Small intestine (tissue), 16 donors: ENCODE data around the gene C5orf24. TPM values are rescaled to one million over a fixed set of nuclear protein-coding genes. Genes with fewer than 3 reads are reported as not detected.

Source experiments
- DNase-seq, 2 donors: peaks; one replicate each; pipeline versions ENCODE4 v3.0.0 to v3.0.0-alpha.2; 2013
- FAIRE-seq: peaks from 2 replicates; lab custom pipeline; 2012; peaks lifted over from hg19 to GRCh38; lab: Jason Lieb, UNC
- H3K27ac ChIP-seq, 3 donors: one replicate each; pipeline ENCODE4 v1.5.1; 2013; ENCODE audit warnings: low read length in 2 of 3, mild to moderate bottlenecking in 2 of 3, control low read depth in 1 of 3, inconsistent platforms in 1 of 3, low read depth in 1 of 3, moderate library complexity in 1 of 3
- H3K27me3 ChIP-seq, 3 donors: one replicate each; pipeline ENCODE4 v1.6.1; 2013; ENCODE audit warnings: low read length in 3 of 3, inconsistent platforms in 1 of 3; ENCODE audit not compliant: control insufficient read depth in 3 of 3, insufficient read depth in 3 of 3
- H3K36me3 ChIP-seq, 3 donors: one replicate each; pipeline ENCODE4 v1.6.1; 2013; ENCODE audit warnings: low read length in 3 of 3, inconsistent platforms in 1 of 3, low read depth in 1 of 3, mild to moderate bottlenecking in 1 of 3, moderate library complexity in 1 of 3; ENCODE audit not compliant: control insufficient read depth in 3 of 3, insufficient read depth in 2 of 3
- H3K4me1 ChIP-seq, 3 donors: one replicate each; pipeline ENCODE4 v1.6.1; 2013; ENCODE audit warnings: low read length in 2 of 3, inconsistent platforms in 1 of 3, low read depth in 1 of 3, mild to moderate bottlenecking in 1 of 3, moderate library complexity in 1 of 3; ENCODE audit not compliant: control insufficient read depth in 3 of 3, insufficient read depth in 2 of 3
- H3K4me3 ChIP-seq, 3 donors: one replicate each; pipeline ENCODE4 v1.5.1; 2013; ENCODE audit warnings: low read length in 3 of 3, control low read depth in 1 of 3, inconsistent platforms in 1 of 3, low read depth in 1 of 3, mild to moderate bottlenecking in 1 of 3, moderate library complexity in 1 of 3
- H3K9me3 ChIP-seq, 2 donors: one replicate each; pipeline ENCODE4 v1.6.1; 2013; ENCODE audit warnings: low read depth in 1 of 2, low read length in 1 of 2; ENCODE audit not compliant: control insufficient read depth in 2 of 2, insufficient read depth in 1 of 2
- WGBS, 3 donors: extraction: QIAGEN DNeasy Blood & Tissue Kit; methylation state at CpG; one replicate each; pipeline ENCODE4 v1.1.7; 2013; 5-methylcytosine and 5-hydroxymethylcytosine counted together
- long read RNA-seq, 10 donors: transcript quantifications; one replicate each; lab custom pipeline, GENCODE V29; 2026
- polyA plus RNA-seq, 4 donors: library from polyadenylated mRNA; stranded (reverse) in 3 of 4; unstranded in 1 of 4; fragments of 200-250 nt in 3 of 4; fragments of 120-200 nt in 1 of 4; gene quantifications; one replicate each; pipeline versions ENCODE4 v1.2.1 to v1.2.3, GENCODE V29; 2013
- donor health status: healthy with polysubstance abuse.
- donor health status: control.
- donor health status: control.
- donor health status: Bipolar disorder and iron deficiency.
- donor health status: healthy.

Gene C5orf24
- 10 to 100 TPM; 13.2 to 49.4 (median 19.9) TPM for polyA plus RNA-seq
- long read RNA-seq, donor 1, full-length matches to known transcripts, result 37 of 72 reads
- long read RNA-seq, donor 1, partial matches to known transcripts, result 35 of 72 reads
- long read RNA-seq, donor 1, other reads (novel, unspliced or antisense), result 0 of 72 reads
- long read RNA-seq, donor 2, full-length matches to known transcripts, result 11 of 11 reads
- long read RNA-seq, donor 2, partial matches to known transcripts, result 0 of 11 reads
- long read RNA-seq, donor 2, other reads (novel, unspliced or antisense), result 0 of 11 reads
- long read RNA-seq, donor 3, full-length matches to known transcripts, result 17 of 17 reads
- long read RNA-seq, donor 3, partial matches to known transcripts, result 0 of 17 reads
- long read RNA-seq, donor 3, other reads (novel, unspliced or antisense), result 0 of 17 reads
- long read RNA-seq, donor 4, full-length matches to known transcripts, result 3 of 3 reads
- long read RNA-seq, donor 4, partial matches to known transcripts, result 0 of 3 reads
- long read RNA-seq, donor 4, other reads (novel, unspliced or antisense), result 0 of 3 reads
- long read RNA-seq, donor 5, full-length matches to known transcripts, result 4 of 4 reads
- long read RNA-seq, donor 5, partial matches to known transcripts, result 0 of 4 reads
- long read RNA-seq, donor 5, other reads (novel, unspliced or antisense), result 0 of 4 reads
- long read RNA-seq, donor 6, full-length matches to known transcripts, result 16 of 16 reads
- long read RNA-seq, donor 6, partial matches to known transcripts, result 0 of 16 reads
- long read RNA-seq, donor 6, other reads (novel, unspliced or antisense), result 0 of 16 reads
- long read RNA-seq, donor 7, full-length matches to known transcripts, result 48 of 57 reads
- long read RNA-seq, donor 7, partial matches to known transcripts, result 9 of 57 reads
- long read RNA-seq, donor 7, other reads (novel, unspliced or antisense), result 0 of 57 reads
- long read RNA-seq, donor 8, full-length matches to known transcripts, result 1 of 1 reads
- long read RNA-seq, donor 8, partial matches to known transcripts, result 0 of 1 reads
- long read RNA-seq, donor 8, other reads (novel, unspliced or antisense), result 0 of 1 reads
- long read RNA-seq, donor 9, full-length matches to known transcripts, result 5 of 5 reads
- long read RNA-seq, donor 9, partial matches to known transcripts, result 0 of 5 reads
- long read RNA-seq, donor 9, other reads (novel, unspliced or antisense), result 0 of 5 reads
- long read RNA-seq, donor 10, full-length matches to known transcripts, result 37 of 37 reads
- long read RNA-seq, donor 10, partial matches to known transcripts, result 0 of 37 reads
- long read RNA-seq, donor 10, other reads (novel, unspliced or antisense), result 0 of 37 reads

- Histone ChIP-seq H3K27ac (peak within 1 kb of the TSS; percentile 96 to 98 (median 96)), H3K4me1 (peaks cover 0 to 10% (median 6%) of the 10 kb centered on the region in 3 donors), H3K4me3 (peak within 1 kb of the TSS; percentile 91 to 92 (median 92)), H3K27me3 (no peaks in the 10 kb centered on the region), H3K9me3 (no peaks in the 10 kb centered on the region), H3K36me3 (peaks cover 0 to 29% (median 1%) of the 10 kb centered on the region in 3 donors)
- DNase-seq (peak; percentile 94 to 98), FAIRE-seq (no peak)
- 0 to 1% (median 0%) methylated on average over 70 to 84 of the region's 84 CpGs for WGBS, 3 donors
Measured at GRCh38 chr5:134845852-134846640, at the start of gene C5orf24. C5orf24 (plus strand) TSS chr5:134845968; CDS start chr5:134854901, 8,933 bp downstream.

GRCh38 chr5:134798468-134798867 lies 47.3 kb upstream of the C5orf24 start:
- 85 to 87% (median 85%) methylated on average over 5 of the region's 5 CpGs for WGBS, 3 donors
- H3K4me1 ChIP-seq, result no peaks in the 10 kb centered on the region
- DNase-seq, result no peak
- H3K27ac ChIP-seq, result no peak overlapping the region
- no peak overlapping the region for H3K4me3 ChIP-seq
- H3K27me3 ChIP-seq, result no peaks in the 10 kb centered on the region
- no peak for FAIRE-seq
- peaks cover 9 to 50% (median 18%) of the 10 kb centered on the region in 3 donors for H3K36me3 ChIP-seq
- no peaks in the 10 kb centered on the region for H3K9me3 ChIP-seq

- Histone ChIP-seq H3K4me3 (no peak overlapping the region), H3K27ac (no peak overlapping the region), H3K36me3 (peaks cover 0 to 37% (median 0%) of the 10 kb centered on the region in 3 donors), H3K27me3 (no peaks in the 10 kb centered on the region), H3K4me1 (peaks cover 0 to 3% (median 0%) of the 10 kb centered on the region in 3 donors), H3K9me3 (no peaks in the 10 kb centered on the region)
- no peak for DNase-seq
- WGBS, 3 donors, result 81 to 87% (median 86%) methylated on average over 4 of the region's 4 CpGs
- no peak for FAIRE-seq
Measured at GRCh38 chr5:134803821-134804220, 41.9 kb upstream of the C5orf24 start.

GRCh38 chr5:134813407-134813806 lies 32.4 kb upstream of the C5orf24 start:
- no peak for DNase-seq
- Histone ChIP-seq H3K27ac (no peak overlapping the region), H3K9me3 (no peaks in the 10 kb centered on the region), H3K4me1 (no peaks in the 10 kb centered on the region), H3K4me3 (no peak overlapping the region), H3K36me3 (peaks cover 2 to 53% (median 10%) of the 10 kb centered on the region in 3 donors), H3K27me3 (no peaks in the 10 kb centered on the region)
- no peak for FAIRE-seq
- WGBS, 3 donors, result 75 to 95% (median 84%) methylated on average over 2 of the region's 2 CpGs

GRCh38 chr5:134813827-134814226 lies 31.9 kb upstream of the C5orf24 start:
- DNase-seq, result no peak
- Histone ChIP-seq H3K27ac (no peak overlapping the region), H3K9me3 (no peaks in the 10 kb centered on the region), H3K4me1 (no peaks in the 10 kb centered on the region), H3K4me3 (no peak overlapping the region), H3K27me3 (no peaks in the 10 kb centered on the region), H3K36me3 (peaks cover 2 to 54% (median 13%) of the 10 kb centered on the region in 3 donors)
- FAIRE-seq, result no peak

GRCh38 chr5:134817006-134817405 lies 28.8 kb upstream of the C5orf24 start:
- Histone ChIP-seq H3K27me3 (no peaks in the 10 kb centered on the region), H3K9me3 (no peaks in the 10 kb centered on the region), H3K4me1 (no peaks in the 10 kb centered on the region), H3K27ac (no peak overlapping the region), H3K4me3 (no peak overlapping the region), H3K36me3 (peaks cover 4 to 56% (median 13%) of the 10 kb centered on the region in 3 donors)
- no peak for DNase-seq
- 83 to 85% (median 84%) methylated on average over 4 of the region's 4 CpGs for WGBS, 3 donors
- no peak for FAIRE-seq

- no peaks in the 10 kb centered on the region for H3K9me3 ChIP-seq
- no peak for DNase-seq
- WGBS, 3 donors, result 69 to 80% (median 78%) methylated on average over 4 of the region's 4 CpGs
- H3K27me3 ChIP-seq, result no peaks in the 10 kb centered on the region
- no peaks in the 10 kb centered on the region for H3K4me1 ChIP-seq
- peaks cover 9 to 49% (median 12%) of the 10 kb centered on the region in 3 donors for H3K36me3 ChIP-seq
- H3K27ac ChIP-seq, result no peak overlapping the region
- H3K4me3 ChIP-seq, result no peak overlapping the region
- no peak for FAIRE-seq
Measured at GRCh38 chr5:134818776-134819175, 27.0 kb upstream of the C5orf24 start.
